ENCODE data around the gene SETMAR.
"Not testable (repeated sequence)": the region's sequence is repeated elsewhere in the genome, so short reads cannot be mapped to it uniquely, and the experiment has no call there.

The SETMAR gene

DNA sequence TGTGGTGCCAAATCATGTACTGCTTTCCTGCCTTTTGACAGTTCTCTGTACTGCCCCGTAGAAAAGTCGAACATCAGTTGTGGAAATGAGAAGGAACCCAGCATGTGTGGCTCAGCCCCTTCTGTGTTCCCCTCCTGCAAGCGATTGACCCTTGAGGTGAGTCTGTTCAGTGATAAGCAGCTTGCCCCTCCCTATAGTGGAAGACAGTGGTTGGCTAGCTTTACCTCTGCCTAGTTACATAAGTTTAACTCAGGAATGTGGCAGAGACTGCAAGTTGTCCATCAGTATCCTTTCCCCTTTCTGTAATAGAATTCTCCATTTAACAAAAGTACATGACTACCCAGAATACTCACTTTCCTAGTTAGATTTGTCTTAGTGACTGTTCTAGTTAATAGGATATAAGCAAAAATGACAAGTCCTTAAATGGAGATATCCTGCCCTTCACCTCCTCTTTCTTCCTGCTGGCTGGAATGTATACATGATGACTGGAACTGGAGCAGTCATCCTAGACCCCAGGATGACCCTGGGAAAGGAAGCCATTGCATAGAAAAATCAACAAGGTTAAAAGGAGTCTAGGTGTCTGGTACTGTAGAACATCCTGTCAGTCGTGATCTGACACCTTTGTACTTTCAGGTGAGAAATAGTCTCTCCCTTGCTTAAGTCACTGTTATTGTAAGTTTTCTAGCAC, 10.6 kb downstream of the SETMAR start:
- no peak overlapping the region for H3K4me3 ChIP-seq (ENCODE audit: low read length in 2 of 2)
- no peak overlapping the region for H3K9ac ChIP-seq (ENCODE audit: low read length in 2 of 2)
- H3K27ac ChIP-seq (ENCODE audit: low read length) = no peak overlapping the region
- H3K36me3 ChIP-seq (ENCODE audit: control insufficient read depth in 2 of 2, insufficient read depth in 2 of 2, low read length in 2 of 2) = peaks cover 12 to 20% of the 10 kb centered on the region in 2 donors
- H3K9me3 ChIP-seq (ENCODE audit: control insufficient read depth in 2 of 2, low read length in 2 of 2) = no peaks in the 10 kb centered on the region
- no peaks in the 10 kb centered on the region for H3K27me3 ChIP-seq (ENCODE audit: control insufficient read depth in 1 of 2, insufficient read depth in 2 of 2, low read length in 2 of 2)
- no peaks in the 10 kb centered on the region for H3K4me1 ChIP-seq (ENCODE audit: control insufficient read depth, insufficient read depth, low read length)

DNA sequence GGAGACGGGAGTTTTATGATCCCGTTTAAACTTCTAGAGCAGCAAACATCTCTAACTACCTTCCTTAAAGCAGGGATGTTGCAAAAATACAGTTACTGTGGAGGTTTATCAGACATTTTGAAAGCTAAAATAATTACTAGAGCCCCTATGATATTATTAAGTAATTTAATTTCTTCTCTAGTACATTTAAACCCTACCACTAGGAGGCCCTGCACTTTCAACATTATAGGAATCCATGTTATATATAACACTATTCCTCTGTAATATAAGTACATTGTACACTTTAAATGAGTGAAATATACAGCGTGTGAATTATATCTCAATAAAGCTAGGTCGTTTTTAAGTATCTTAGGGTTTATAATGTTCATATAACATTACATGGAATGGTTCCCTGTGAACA, 11.5 kb downstream of the SETMAR start:
- Histone ChIP-seq H3K9me3 (ENCODE audit: control insufficient read depth in 2 of 2, low read length in 2 of 2) (no peaks in the 10 kb centered on the region), H3K4me1 (ENCODE audit: control insufficient read depth, insufficient read depth, low read length) (no peaks in the 10 kb centered on the region), H3K27me3 (ENCODE audit: control insufficient read depth in 1 of 2, insufficient read depth in 2 of 2, low read length in 2 of 2) (no peaks in the 10 kb centered on the region), H3K9ac (ENCODE audit: low read length in 2 of 2) (no peak overlapping the region), H3K4me3 (ENCODE audit: low read length in 2 of 2) (no peak overlapping the region), H3K27ac (ENCODE audit: low read length) (no peak overlapping the region), H3K36me3 (ENCODE audit: control insufficient read depth in 2 of 2, insufficient read depth in 2 of 2, low read length in 2 of 2) (peaks cover 12 to 20% of the 10 kb centered on the region in 2 donors)

GRCh38 chr3:4320096-4320911, 17.1 kb downstream of the SETMAR start:
- H3K4me1 ChIP-seq (ENCODE audit: control insufficient read depth, insufficient read depth, low read length) = no peaks in the 10 kb centered on the region
- no peaks in the 10 kb centered on the region for H3K9me3 ChIP-seq (ENCODE audit: control insufficient read depth in 2 of 2, low read length in 2 of 2)
- no peak overlapping the region for H3K4me3 ChIP-seq (ENCODE audit: low read length in 2 of 2)
- H3K27me3 ChIP-seq (ENCODE audit: control insufficient read depth in 1 of 2, insufficient read depth in 2 of 2, low read length in 2 of 2) = no peaks in the 10 kb centered on the region
- H3K36me3 ChIP-seq (ENCODE audit: control insufficient read depth in 2 of 2, insufficient read depth in 2 of 2, low read length in 2 of 2) = peaks cover 3% of the 10 kb centered on the region in 2 donors
- no peak overlapping the region for H3K9ac ChIP-seq (ENCODE audit: low read length in 2 of 2)
- H3K27ac ChIP-seq (ENCODE audit: low read length) = no peak overlapping the region

DNA sequence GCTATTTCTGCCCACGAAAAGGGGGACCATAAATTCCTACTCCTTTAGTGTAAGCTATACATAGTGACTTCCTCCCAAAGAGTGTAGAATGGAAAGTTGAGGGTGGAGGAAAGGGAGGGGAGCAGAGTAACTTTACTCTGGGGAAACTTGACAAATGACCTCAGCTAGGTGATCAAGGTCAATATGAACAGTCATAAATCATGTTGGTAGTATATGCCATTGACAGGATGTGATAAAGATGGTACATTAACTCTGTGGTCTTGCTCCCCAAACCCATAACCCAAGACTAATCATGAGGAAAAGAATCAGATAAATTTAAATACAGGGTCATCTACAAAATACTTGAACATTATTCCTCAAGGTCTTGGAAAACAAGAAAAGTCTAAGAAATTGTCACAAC, 18.6 kb downstream of the SETMAR start:
- no peak overlapping the region for H3K27ac ChIP-seq (ENCODE audit: low read length)
- no peak overlapping the region for H3K9ac ChIP-seq (ENCODE audit: low read length in 2 of 2)

GRCh38 chr3:4322635-4323034, 19.5 kb downstream of the SETMAR start:
- no peak overlapping the region for H3K27ac ChIP-seq (ENCODE audit: low read length)
- H3K9ac ChIP-seq (ENCODE audit: low read length in 2 of 2) = no peak overlapping the region
- H3K4me3 ChIP-seq (ENCODE audit: low read length in 2 of 2) = no peak overlapping the region

More for the DNA sequence above, 18.6 kb downstream of the SETMAR start:
- H3K4me3 ChIP-seq (ENCODE audit: low read length in 2 of 2) = no peak overlapping the region
- no peaks in the 10 kb centered on the region for H3K27me3 ChIP-seq (ENCODE audit: control insufficient read depth in 1 of 2, insufficient read depth in 2 of 2, low read length in 2 of 2)
- no peaks in the 10 kb centered on the region for H3K9me3 ChIP-seq (ENCODE audit: control insufficient read depth in 2 of 2, low read length in 2 of 2)
- H3K36me3 ChIP-seq (ENCODE audit: control insufficient read depth in 2 of 2, insufficient read depth in 2 of 2, low read length in 2 of 2) = peaks cover 2 to 3% of the 10 kb centered on the region in 2 donors
- H3K4me1 ChIP-seq (ENCODE audit: control insufficient read depth, insufficient read depth, low read length) = no peaks in the 10 kb centered on the region

DNA sequence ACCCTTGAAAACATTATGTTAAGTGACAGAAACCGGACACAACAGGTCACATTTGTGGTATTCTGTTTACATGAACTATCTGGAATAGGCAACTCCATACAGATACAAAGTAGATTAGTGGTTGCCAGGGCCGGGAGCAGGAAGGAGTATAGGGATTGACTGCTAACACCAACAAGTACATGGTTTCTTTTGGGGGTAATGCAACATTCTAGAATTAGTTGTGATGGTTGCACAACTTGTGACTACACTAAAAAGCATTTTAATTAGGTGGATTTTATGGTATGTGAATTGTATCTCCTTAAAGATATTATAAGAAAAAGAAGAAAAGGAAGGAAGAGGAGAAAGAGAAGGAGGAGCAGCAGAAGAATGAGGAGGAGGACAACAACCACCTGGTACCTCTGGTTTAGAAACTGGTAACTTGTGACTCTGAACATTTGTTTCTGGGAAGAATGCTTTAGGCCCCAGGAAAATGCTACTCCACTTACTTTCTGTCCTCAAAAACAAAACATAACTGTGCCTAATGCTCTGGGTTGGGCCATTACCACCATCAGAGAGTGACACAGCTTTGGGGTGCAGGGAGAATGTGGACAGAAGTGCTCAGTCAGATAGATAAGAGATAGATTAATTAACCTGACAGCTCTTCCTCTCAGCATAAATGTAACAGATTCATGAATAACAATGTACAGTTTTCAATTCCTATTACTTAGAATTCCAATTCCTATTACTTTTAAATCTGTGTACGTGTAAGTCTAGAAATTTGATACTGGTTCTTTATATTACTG, 20.3 kb downstream of the SETMAR start:
- H3K27ac ChIP-seq (ENCODE audit: low read length) = no peak overlapping the region

More at GRCh38 chr3:4322635-4323034, 19.5 kb downstream of the SETMAR start:
- Histone ChIP-seq H3K4me1 (ENCODE audit: control insufficient read depth, insufficient read depth, low read length) (no peaks in the 10 kb centered on the region), H3K36me3 (ENCODE audit: control insufficient read depth in 2 of 2, insufficient read depth in 2 of 2, low read length in 2 of 2) (peaks cover 0 to 3% of the 10 kb centered on the region in 2 donors), H3K9me3 (ENCODE audit: control insufficient read depth in 2 of 2, low read length in 2 of 2) (no peaks in the 10 kb centered on the region), H3K27me3 (ENCODE audit: control insufficient read depth in 1 of 2, insufficient read depth in 2 of 2, low read length in 2 of 2) (no peaks in the 10 kb centered on the region)

GRCh38 chr3:4326868-4327267, 23.7 kb downstream of the SETMAR start:
- Histone ChIP-seq H3K27me3 (ENCODE audit: control insufficient read depth in 1 of 2, insufficient read depth in 2 of 2, low read length in 2 of 2) (no peaks in the 10 kb centered on the region), H3K9me3 (ENCODE audit: control insufficient read depth in 2 of 2, low read length in 2 of 2) (no peaks in the 10 kb centered on the region), H3K27ac (ENCODE audit: low read length) (no peak overlapping the region), H3K9ac (ENCODE audit: low read length in 2 of 2) (no peak overlapping the region), H3K4me3 (ENCODE audit: low read length in 2 of 2) (no peak overlapping the region), H3K36me3 (ENCODE audit: control insufficient read depth in 2 of 2, insufficient read depth in 2 of 2, low read length in 2 of 2) (no peaks in the 10 kb centered on the region), H3K4me1 (ENCODE audit: control insufficient read depth, insufficient read depth, low read length) (no peaks in the 10 kb centered on the region)

More for the DNA sequence above, 20.3 kb downstream of the SETMAR start:
- no peaks in the 10 kb centered on the region for H3K4me1 ChIP-seq (ENCODE audit: control insufficient read depth, insufficient read depth, low read length)
- no peak overlapping the region for H3K9ac ChIP-seq (ENCODE audit: low read length in 2 of 2)
- no peaks in the 10 kb centered on the region for H3K27me3 ChIP-seq (ENCODE audit: control insufficient read depth in 1 of 2, insufficient read depth in 2 of 2, low read length in 2 of 2)
- no peaks in the 10 kb centered on the region for H3K9me3 ChIP-seq (ENCODE audit: control insufficient read depth in 2 of 2, low read length in 2 of 2)
- no peak overlapping the region for H3K4me3 ChIP-seq (ENCODE audit: low read length in 2 of 2)
- no peaks in the 10 kb centered on the region for H3K36me3 ChIP-seq (ENCODE audit: control insufficient read depth in 2 of 2, insufficient read depth in 2 of 2, low read length in 2 of 2)

- H3K27ac ChIP-seq (ENCODE audit: low read length); H3K9me3 ChIP-seq (ENCODE audit: control insufficient read depth in 2 of 2, low read length in 2 of 2); H3K36me3 ChIP-seq (ENCODE audit: control insufficient read depth in 2 of 2, insufficient read depth in 2 of 2, low read length in 2 of 2); H3K4me1 ChIP-seq (ENCODE audit: control insufficient read depth, insufficient read depth, low read length); H3K27me3 ChIP-seq (ENCODE audit: control insufficient read depth in 1 of 2, insufficient read depth in 2 of 2, low read length in 2 of 2); H3K9ac ChIP-seq (ENCODE audit: low read length in 2 of 2); H3K4me3 ChIP-seq (ENCODE audit: low read length in 2 of 2): not testable (repeated sequence)
Measured at GRCh38 chr3:4329806-4330205, 26.6 kb downstream of the SETMAR start.

DNA sequence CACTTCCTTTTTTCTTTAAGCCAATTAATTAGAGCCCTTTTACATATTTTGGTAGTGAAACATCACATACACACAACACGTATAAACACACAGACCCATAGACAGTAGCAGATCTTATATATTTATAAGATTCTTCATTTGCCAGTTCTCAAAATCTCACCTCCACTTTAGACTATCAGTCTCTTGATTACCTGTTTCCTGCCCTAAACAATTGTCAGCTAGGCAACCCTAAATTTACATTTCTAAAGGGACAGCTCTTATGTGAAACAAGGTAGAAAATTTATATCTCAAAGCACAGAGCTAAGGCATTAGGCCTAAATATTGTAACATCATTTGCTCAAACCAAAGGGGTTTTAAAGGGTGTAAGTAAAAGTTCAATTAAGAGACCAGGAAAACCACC, 28.9 kb downstream of the SETMAR start:
- Histone ChIP-seq H3K36me3 (ENCODE audit: control insufficient read depth in 2 of 2, insufficient read depth in 2 of 2, low read length in 2 of 2) (no peaks in the 10 kb centered on the region), H3K4me1 (ENCODE audit: control insufficient read depth, insufficient read depth, low read length) (no peaks in the 10 kb centered on the region), H3K27me3 (ENCODE audit: control insufficient read depth in 1 of 2, insufficient read depth in 2 of 2, low read length in 2 of 2) (no peaks in the 10 kb centered on the region), H3K9ac (ENCODE audit: low read length in 2 of 2) (no peak overlapping the region), H3K27ac (ENCODE audit: low read length) (no peak overlapping the region), H3K4me3 (ENCODE audit: low read length in 2 of 2) (no peak overlapping the region), H3K9me3 (ENCODE audit: control insufficient read depth in 2 of 2, low read length in 2 of 2) (no peaks in the 10 kb centered on the region)

GRCh38 chr3:4332574-4332973, 29.4 kb downstream of the SETMAR start:
- no peak overlapping the region for H3K9ac ChIP-seq (ENCODE audit: low read length in 2 of 2)

More at GRCh38 chr3:4332574-4332973, 29.4 kb downstream of the SETMAR start:
- Histone ChIP-seq H3K27me3 (ENCODE audit: control insufficient read depth in 1 of 2, insufficient read depth in 2 of 2, low read length in 2 of 2) (no peaks in the 10 kb centered on the region), H3K4me1 (ENCODE audit: control insufficient read depth, insufficient read depth, low read length) (no peaks in the 10 kb centered on the region), H3K4me3 (ENCODE audit: low read length in 2 of 2) (no peak overlapping the region), H3K27ac (ENCODE audit: low read length) (no peak overlapping the region), H3K36me3 (ENCODE audit: control insufficient read depth in 2 of 2, insufficient read depth in 2 of 2, low read length in 2 of 2) (no peaks in the 10 kb centered on the region), H3K9me3 (ENCODE audit: control insufficient read depth in 2 of 2, low read length in 2 of 2) (no peaks in the 10 kb centered on the region)

All from stomach smooth muscle (tissue), 2 donors.